CD14-positive monocyte (primary cell): ENCODE measurements around the gene MVB12B. TPM values are rescaled to one million over a fixed set of nuclear protein-coding genes. Genes with fewer than 3 reads are reported as not detected.

ENCODE experiments used
- DNase-seq, 3 donors: peaks; one replicate each; pipeline ENCODE4 v3.0.0-alpha.2; 2011 to 2022
- H2AFZ ChIP-seq: 2 replicates; pipeline ENCODE4 v1.6.0; 2012; ENCODE audit warnings: mild to moderate bottlenecking, low read depth, low read length, inconsistent platforms; ENCODE audit not compliant: insufficient read depth, poor library complexity, severe bottlenecking
- H3K27ac ChIP-seq, 2 donors: 1 replicate in 1 of 2; 2 replicates in 1 of 2; pipeline ENCODE4 v1.5.1; 2012 to 2013; ENCODE audit warnings: low read length in 2 of 2, control low read depth in 1 of 2, inconsistent platforms in 1 of 2, low read depth in 1 of 2, mild to moderate bottlenecking in 1 of 2
- H3K27me3 ChIP-seq, 2 donors: one replicate each; pipeline versions ENCODE4 v1.6.0 to v1.6.1; 2011 to 2013; ENCODE audit warnings: low read length in 2 of 2; ENCODE audit not compliant: control insufficient read depth in 2 of 2, insufficient read depth in 2 of 2
- H3K36me3 ChIP-seq, 2 donors: replicated peaks in 1 of 2; 1 replicate in 1 of 2; 2 replicates in 1 of 2; pipeline versions ENCODE4 v1.5.1 to v1.6.1; 2012 to 2013; ENCODE audit warnings: low read length in 2 of 2, control low read depth in 1 of 2, inconsistent platforms in 1 of 2, mild to moderate bottlenecking in 1 of 2; ENCODE audit not compliant: insufficient read depth in 2 of 2, control insufficient read depth in 1 of 2
- H3K4me1 ChIP-seq, 2 donors: 1 replicate in 1 of 2; 2 replicates in 1 of 2; pipeline versions ENCODE4 v1.5.1 to v1.6.1; 2012 to 2013; ENCODE audit warnings: low read length in 2 of 2, control low read depth in 1 of 2, inconsistent platforms in 1 of 2, mild to moderate bottlenecking in 1 of 2, moderate library complexity in 1 of 2; ENCODE audit not compliant: insufficient read depth in 2 of 2, control insufficient read depth in 1 of 2
- H3K4me2 ChIP-seq: replicated peaks from 2 replicates; pipeline ENCODE3; 2012; ENCODE audit warnings: low read length, moderate library complexity, mild to moderate bottlenecking; ENCODE audit not compliant: poor library complexity, severe bottlenecking; ENCODE audit errors: extremely low read depth
- H3K4me3 ChIP-seq, 3 experiments: fragments of 200-600 bp in 1 of 3; sonication (generic) in 1 of 3; replicated peaks in 1 of 3; 1 replicate in 2 of 3; 2 replicates in 1 of 3; pipeline ENCODE4 v1.5.1; 2011 to 2013; ENCODE audit warnings: low read length in 3 of 3, mild to moderate bottlenecking in 3 of 3, control low read depth in 2 of 3, low read depth in 2 of 3, inconsistent platforms in 1 of 3, moderate library complexity in 1 of 3
- H3K79me2 ChIP-seq: 2 replicates; pipeline ENCODE4 v1.6.0; 2012; ENCODE audit warnings: mild to moderate bottlenecking, control low read depth, inconsistent platforms, low read length, moderate library complexity; ENCODE audit not compliant: insufficient read depth
- H3K9ac ChIP-seq: 2 replicates; pipeline ENCODE4 v1.6.0; 2017; ENCODE audit warnings: low read length, mild to moderate bottlenecking; ENCODE audit not compliant: insufficient read depth, poor library complexity, severe bottlenecking
- H3K9me3 ChIP-seq, 2 donors: replicated peaks in 1 of 2; 1 replicate in 1 of 2; 2 replicates in 1 of 2; pipeline versions ENCODE4 v1.5.1 to v1.6.1; 2012 to 2013; ENCODE audit warnings: low read length in 2 of 2, control low read depth in 1 of 2; ENCODE audit not compliant: control insufficient read depth in 1 of 2, insufficient read depth in 1 of 2
- H4K20me1 ChIP-seq: 2 replicates; pipeline ENCODE4 v1.6.0; 2012; ENCODE audit warnings: mild to moderate bottlenecking, low read length, control low read depth, moderate library complexity; ENCODE audit not compliant: insufficient read depth
- H3K27ac Mint-ChIP-seq, 7 donors: one replicate each; pipeline ENCODE4 v1.8.0; 2020; ENCODE audit warnings: mild to moderate bottlenecking in 7 of 7, mixed read lengths in 7 of 7, moderate library complexity in 6 of 7, inconsistent platforms in 2 of 7
- H3K27me3 Mint-ChIP-seq, 3 donors: one replicate each; pipeline ENCODE4 v1.8.0; 2021 to 2022; ENCODE audit warnings: low read depth in 3 of 3, mild to moderate bottlenecking in 3 of 3, mixed read lengths in 3 of 3, moderate library complexity in 3 of 3, inconsistent platforms in 1 of 3
- H3K36me3 Mint-ChIP-seq, 2 donors: one replicate each; pipeline ENCODE4 v1.8.0; 2020; ENCODE audit warnings: mixed read lengths in 2 of 2, inconsistent platforms in 1 of 2, mild to moderate bottlenecking in 1 of 2
- H3K4me1 Mint-ChIP-seq: one replicate; pipeline ENCODE4 v1.8.0; 2020; ENCODE audit warnings: mild to moderate bottlenecking, mixed read lengths
- H3K4me3 Mint-ChIP-seq, 2 donors: one replicate each; pipeline ENCODE4 v1.8.0; 2020; ENCODE audit warnings: mild to moderate bottlenecking in 2 of 2, mixed read lengths in 2 of 2, moderate library complexity in 1 of 2
- H3K9me3 Mint-ChIP-seq, 7 donors: one replicate each; pipeline ENCODE4 v1.8.0; 2020 to 2022; ENCODE audit warnings: mixed read lengths in 7 of 7, mild to moderate bottlenecking in 6 of 7, moderate library complexity in 6 of 7, inconsistent platforms in 2 of 7
- WGBS: methylation state at CpG from one replicate; pipeline ENCODE4 v1.1.5; 2013; ENCODE audit warnings: missing lambda C conversion rate; ENCODE audit not compliant: insufficient coverage; 5-methylcytosine and 5-hydroxymethylcytosine counted together
- intact Hi-C, 2 donors: fragments of 100-400 bp; cut with micrococcal nuclease; formaldehyde crosslinking; loops; one replicate each; pipeline versions ENCODE4 v1.15.0 to v1.15.1; 2023
- polyA plus RNA-seq, 3 donors: library from polyadenylated mRNA; depleted of rRNA in 1 of 3; unstranded in 2 of 3; stranded (reverse) in 1 of 3; fragments of 300-500 nt in 2 of 3; fragments of >200 nt in 1 of 3; fragmentation: Illumina TruSeq in 2 of 3; gene quantifications; 1 replicate in 2 of 3; 2 replicates in 1 of 3; pipeline ENCODE4 v1.2.3, GENCODE V29; 2012 to 2021
- TF ChIP-seq, protein P1 (sequence below): fragments of 200-600 bp; IDR thresholded peaks from one replicate; pipeline ENCODE4 v1.8.0; 2022; ENCODE audit warnings: antibody characterized with exemption, mild to moderate bottlenecking

MVB12B gene
- polyA plus RNA-seq, 3 donors, result 2.8 to 8.1 (median 3.5) TPM

DNA sequence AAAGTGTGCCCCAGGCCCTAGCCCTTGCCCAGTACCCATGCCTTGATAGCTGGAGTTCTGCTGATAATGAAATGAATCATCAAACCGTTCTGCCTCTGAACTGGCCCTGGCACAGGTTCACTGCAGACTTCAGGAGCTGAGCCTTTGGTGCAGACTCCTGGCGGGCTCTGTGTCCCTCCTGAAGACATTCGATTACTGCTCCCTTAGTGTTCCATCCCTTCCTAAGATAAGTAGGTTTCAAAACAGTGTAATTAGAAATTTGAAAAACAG lies 97.2 kb downstream of the MVB12B start:
- no peak overlapping the region for H3K27ac ChIP-seq
- intact Hi-C loops, result no loop called here

DNA sequence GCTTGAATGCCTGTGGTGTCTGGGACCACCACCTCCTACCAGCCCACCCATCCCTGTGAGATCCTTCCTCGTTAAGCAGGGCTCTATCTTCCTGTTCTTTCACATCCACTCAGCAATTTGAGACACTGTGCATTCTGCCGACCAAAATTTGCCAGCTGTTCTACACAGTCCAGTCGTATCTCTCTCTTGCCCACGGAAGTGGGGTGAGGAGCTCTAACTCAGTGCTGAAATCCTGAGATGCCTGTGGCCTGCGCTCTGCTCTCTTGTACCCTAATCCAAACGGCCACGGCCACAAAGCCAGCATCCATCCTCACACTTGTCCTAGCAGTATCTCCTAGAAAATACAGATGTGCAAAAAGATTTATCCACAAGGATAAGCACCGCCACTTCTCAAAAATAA lies 97.9 kb downstream of the MVB12B start:
- H3K4me3 Mint-ChIP-seq, result no peak overlapping the region

More for the DNA sequence above, 97.2 kb downstream of the MVB12B start:
- peaks cover 0 to 47% of the 10 kb centered on the region in 2 donors for H3K36me3 ChIP-seq
- 100% methylated on average over 1 of the region's 3 CpGs for WGBS
- TF ChIP-seq, protein P1, sequence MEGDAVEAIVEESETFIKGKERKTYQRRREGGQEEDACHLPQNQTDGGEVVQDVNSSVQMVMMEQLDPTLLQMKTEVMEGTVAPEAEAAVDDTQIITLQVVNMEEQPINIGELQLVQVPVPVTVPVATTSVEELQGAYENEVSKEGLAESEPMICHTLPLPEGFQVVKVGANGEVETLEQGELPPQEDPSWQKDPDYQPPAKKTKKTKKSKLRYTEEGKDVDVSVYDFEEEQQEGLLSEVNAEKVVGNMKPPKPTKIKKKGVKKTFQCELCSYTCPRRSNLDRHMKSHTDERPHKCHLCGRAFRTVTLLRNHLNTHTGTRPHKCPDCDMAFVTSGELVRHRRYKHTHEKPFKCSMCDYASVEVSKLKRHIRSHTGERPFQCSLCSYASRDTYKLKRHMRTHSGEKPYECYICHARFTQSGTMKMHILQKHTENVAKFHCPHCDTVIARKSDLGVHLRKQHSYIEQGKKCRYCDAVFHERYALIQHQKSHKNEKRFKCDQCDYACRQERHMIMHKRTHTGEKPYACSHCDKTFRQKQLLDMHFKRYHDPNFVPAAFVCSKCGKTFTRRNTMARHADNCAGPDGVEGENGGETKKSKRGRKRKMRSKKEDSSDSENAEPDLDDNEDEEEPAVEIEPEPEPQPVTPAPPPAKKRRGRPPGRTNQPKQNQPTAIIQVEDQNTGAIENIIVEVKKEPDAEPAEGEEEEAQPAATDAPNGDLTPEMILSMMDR, result no peak
- peaks cover 18% of the 10 kb centered on the region for H3K4me1 Mint-ChIP-seq
- no peaks in the 10 kb centered on the region for H4K20me1 ChIP-seq
- peaks cover 39 to 51% of the 10 kb centered on the region in 2 donors for H3K36me3 Mint-ChIP-seq
- no peaks in the 10 kb centered on the region for H3K27me3 ChIP-seq
- H3K9ac ChIP-seq, result no peak overlapping the region
- H3K4me2 ChIP-seq, result no peak overlapping the region
- no peak overlapping the region for H2AFZ ChIP-seq
- peaks cover 0 to 3% (median 2%) of the 10 kb centered on the region in 3 donors for H3K27me3 Mint-ChIP-seq
- H3K4me3 ChIP-seq, result no peak overlapping the region
- peaks cover 11 to 19% of the 10 kb centered on the region in 2 donors for H3K4me1 ChIP-seq
- no peak overlapping the region for H3K27ac Mint-ChIP-seq
- no peaks in the 10 kb centered on the region for H3K9me3 ChIP-seq
- H3K4me3 Mint-ChIP-seq, result no peak overlapping the region
- H3K79me2 ChIP-seq, result no peaks in the 10 kb centered on the region
- peaks cover 0 to 2% (median 0%) of the 10 kb centered on the region in 7 donors for H3K9me3 Mint-ChIP-seq
- DNase-seq, result no peak

More for the DNA sequence above, 97.9 kb downstream of the MVB12B start:
- H3K36me3 Mint-ChIP-seq, result peaks cover 39 to 52% of the 10 kb centered on the region in 2 donors
- Histone ChIP-seq H3K9ac (no peak overlapping the region), H3K79me2 (no peaks in the 10 kb centered on the region), H3K36me3 (peaks cover 0 to 47% of the 10 kb centered on the region in 2 donors), H3K27ac (no peak overlapping the region), H3K27me3 (no peaks in the 10 kb centered on the region), H4K20me1 (no peaks in the 10 kb centered on the region), H3K4me3 (no peak overlapping the region), H3K4me1 (peaks cover 13 to 21% of the 10 kb centered on the region in 2 donors), H3K9me3 (no peaks in the 10 kb centered on the region), H3K4me2 (no peak overlapping the region), H2AFZ (no peak overlapping the region)
- 80% methylated on average over 3 of the region's 8 CpGs for WGBS
- TF ChIP-seq, protein P1, result no peak
- peaks cover 0 to 2% (median 2%) of the 10 kb centered on the region in 3 donors for H3K27me3 Mint-ChIP-seq
- intact Hi-C loops, result no loop called here
- DNase-seq, result no peak
- no peak overlapping the region for H3K27ac Mint-ChIP-seq
- H3K4me1 Mint-ChIP-seq, result peaks cover 20% of the 10 kb centered on the region
- H3K9me3 Mint-ChIP-seq, result peaks cover 0 to 2% (median 0%) of the 10 kb centered on the region in 7 donors
